Smooth muscle cell of the brain vasculature (primary cell): ENCODE results near the gene PFKL.
A peak's percentile ranks its signal among the peaks of the same experiment; 100 is the strongest.
"Not testable (repeated sequence)": the region's sequence is repeated elsewhere in the genome, so short reads cannot be mapped to it uniquely, and the experiment has no call there.

Experiments used
- DNase-seq: peaks from one replicate; pipeline ENCODE4 v3.0.0-alpha.2; 2012; ENCODE audit warnings: low read depth, low spot score

Gene PFKL

DNA sequence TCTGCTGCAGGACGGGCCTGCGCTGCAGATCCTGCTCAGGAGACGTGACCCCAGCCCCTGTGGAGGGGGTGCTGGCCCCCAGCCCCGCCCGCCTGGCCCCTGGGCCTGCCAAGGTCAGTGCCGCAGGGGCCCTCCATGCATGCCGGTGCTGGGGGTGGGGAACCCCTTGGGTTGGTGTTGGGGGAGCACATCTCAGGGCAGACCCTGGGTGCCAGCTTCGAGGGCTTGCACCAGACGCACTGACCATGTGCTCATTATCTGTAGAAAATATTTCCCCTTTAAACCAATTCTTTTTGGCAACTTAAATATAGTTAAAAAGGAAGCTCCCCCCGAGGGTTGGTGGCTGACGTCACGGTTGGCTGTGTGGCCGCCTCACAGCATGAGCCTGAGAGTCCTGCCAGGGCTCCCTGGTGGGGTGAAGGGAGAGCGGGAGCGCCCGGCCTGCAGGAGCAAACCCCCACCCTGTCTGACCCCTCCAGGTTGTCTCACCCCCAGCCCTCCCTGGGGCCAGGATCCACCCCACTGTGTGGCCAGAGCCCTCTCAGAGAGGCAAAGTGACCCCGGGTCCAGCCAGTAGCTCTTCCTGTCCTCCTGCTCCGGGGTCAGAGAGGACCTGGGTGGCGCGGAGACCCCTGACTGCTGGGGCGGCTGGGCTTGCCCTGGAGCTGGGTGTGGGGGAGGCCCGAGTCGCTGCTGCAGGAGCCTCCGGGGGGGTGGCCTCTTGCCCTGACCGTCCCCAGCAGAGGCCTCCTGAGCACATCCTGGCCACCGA lies 5.3 kb upstream of the PFKL start:
- DNase-seq = no peak

DNA sequence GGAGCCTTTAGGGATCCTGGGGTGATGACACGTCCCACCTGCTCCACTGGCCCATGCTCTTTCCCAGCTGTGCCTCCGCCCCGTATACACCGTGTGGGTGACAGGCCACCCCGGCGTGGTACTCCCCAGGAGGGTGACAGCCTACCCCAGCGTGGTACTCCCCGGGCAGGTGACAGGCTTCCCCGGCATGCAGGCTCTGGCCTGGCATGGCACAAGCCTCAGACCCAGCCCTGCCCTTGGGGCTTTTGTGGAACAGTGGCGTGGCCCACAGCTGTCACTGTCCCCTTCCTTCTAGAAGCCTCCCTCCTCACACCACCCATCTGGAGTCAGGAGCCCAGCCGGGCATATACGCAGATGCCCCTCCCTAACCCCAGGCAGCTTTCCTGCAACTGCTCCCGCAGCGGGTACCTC lies 4.7 kb upstream of the PFKL start:
- no peak for DNase-seq

DNA sequence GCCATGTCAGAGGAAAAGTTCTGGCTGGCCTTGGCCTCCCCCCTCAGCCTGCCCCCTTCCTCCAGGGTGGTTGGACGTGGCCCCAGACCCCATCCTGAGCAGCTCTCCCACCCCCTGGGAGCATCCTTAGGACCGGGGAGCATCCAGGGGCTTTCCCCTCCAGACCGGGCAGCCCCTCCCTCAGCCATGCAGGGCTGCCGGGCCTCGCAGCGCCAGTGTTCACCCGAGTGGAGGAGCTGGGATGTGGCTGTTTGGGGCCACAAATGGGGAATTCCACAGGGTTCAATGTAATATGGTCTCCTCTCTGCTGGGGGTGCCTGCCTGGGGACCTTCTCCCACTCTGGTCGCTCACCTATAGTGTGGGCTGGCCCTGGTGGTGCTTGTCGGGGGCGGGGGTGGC lies 4.2 kb upstream of the PFKL start:
- DNase-seq = no peak

DNA sequence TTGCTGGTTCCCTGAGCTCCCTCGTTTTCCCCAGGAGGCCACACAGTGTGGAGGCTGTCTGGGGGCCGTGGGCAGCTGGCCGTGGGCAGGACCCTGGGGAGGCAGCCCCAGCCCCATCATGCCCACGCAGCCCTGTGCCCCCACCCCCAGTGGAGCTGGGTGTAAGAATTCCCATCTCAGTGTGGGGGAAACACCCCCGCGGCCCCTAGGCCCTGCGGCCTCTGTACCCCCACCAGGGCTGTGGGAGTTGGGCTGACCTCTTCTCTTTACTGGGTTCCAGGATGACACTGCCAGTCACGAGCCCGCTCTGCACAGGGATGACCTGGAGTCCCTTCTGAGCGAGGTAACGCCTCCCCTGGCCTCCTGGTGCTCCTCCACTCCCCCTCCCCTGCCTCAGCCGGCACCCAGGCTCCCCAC lies 3.7 kb upstream of the PFKL start:
- no peak for DNase-seq

DNA sequence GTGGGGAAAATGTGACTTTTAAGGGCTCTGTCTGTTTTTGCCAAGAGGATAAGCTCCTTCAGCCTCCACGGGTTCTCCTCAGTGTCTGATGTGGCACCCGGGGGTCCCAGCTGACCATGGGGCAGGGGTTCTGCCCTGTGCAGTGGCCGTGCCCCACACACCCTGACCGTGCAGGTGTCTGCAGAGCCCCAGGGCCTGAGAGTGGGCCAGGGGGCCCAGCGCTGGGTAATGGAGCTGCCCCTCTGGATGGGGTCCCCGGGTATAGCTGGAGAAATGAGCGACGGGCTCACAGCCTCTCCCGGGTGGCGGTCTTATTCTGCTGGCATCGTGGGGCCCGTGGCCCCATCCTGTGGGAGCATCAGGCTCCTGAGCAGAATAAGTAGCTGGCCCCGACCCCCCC lies 2.9 kb upstream of the PFKL start:
- no peak for DNase-seq

DNA sequence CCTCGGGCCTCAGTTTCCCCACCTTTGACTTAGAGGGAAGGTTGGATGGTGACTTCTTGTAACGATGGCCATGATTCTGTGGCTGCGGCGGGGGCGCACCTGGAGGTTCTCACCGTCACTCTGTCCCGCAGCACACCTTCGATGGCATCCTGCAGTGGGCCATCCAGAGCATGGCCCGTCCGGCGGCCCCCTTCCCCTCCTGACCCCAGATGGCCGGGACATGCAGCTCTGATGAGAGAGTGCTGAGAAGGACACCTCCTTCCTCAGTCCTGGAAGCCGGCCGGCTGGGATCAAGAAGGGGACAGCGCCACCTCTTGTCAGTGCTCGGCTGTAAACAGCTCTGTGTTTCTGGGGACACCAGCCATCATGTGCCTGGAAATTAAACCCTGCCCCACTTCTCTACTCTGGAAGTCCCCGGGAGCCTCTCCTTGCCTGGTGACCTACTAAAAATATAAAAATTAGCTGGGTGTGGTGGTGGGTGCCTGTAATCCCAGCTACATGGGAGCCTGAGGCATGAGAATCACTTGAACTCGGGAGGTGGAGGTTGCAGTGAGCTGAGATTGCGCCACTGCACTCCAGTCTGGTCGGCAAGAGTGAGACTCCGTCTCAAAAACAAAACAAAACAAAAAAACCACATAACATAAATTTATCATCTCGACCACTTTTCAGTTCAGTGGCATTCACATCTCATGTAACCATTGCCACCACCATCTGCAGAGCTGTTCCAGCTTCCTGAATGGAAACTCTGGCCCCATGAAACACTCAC lies 2.1 kb upstream of the PFKL start:
- DNase-seq = peak; percentile 55

DNA sequence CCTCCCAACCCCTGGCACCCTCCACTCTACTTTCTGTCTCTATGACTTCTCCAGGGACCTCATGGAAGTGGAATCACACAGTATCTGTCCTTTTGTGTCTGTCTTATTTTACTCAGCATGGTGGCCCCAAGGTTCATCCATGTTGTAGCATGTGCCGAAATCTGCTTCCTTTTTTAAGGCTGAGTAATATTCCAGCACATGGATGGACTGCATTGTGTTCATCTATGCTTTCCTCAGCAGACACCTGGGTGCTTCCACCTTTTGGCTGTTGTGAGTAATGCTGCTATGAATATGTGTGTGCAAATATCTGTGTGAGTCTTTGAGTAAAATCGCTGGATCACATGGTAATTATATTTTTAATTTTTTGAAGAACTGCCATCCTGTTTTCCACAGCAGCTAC lies 1.6 kb upstream of the PFKL start:
- no peak for DNase-seq

DNA sequence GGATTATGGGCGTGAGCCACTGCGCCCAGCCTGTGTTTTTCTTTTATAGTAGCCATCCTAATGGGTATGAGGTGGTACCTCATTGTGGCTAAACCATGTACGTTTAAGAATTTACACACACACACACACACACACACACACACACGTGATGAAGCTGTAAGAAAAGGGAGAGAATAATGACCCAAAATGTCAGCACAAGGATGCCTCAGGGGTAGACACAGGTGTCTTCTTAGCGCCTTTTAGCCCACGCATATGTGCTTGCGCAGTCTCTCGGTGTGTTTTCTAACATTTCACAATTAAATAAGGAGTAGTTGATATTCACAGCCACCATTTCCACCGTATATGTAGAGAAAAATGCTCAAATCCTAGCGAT lies 782 bp upstream of the PFKL start:
- no peak for DNase-seq

DNA sequence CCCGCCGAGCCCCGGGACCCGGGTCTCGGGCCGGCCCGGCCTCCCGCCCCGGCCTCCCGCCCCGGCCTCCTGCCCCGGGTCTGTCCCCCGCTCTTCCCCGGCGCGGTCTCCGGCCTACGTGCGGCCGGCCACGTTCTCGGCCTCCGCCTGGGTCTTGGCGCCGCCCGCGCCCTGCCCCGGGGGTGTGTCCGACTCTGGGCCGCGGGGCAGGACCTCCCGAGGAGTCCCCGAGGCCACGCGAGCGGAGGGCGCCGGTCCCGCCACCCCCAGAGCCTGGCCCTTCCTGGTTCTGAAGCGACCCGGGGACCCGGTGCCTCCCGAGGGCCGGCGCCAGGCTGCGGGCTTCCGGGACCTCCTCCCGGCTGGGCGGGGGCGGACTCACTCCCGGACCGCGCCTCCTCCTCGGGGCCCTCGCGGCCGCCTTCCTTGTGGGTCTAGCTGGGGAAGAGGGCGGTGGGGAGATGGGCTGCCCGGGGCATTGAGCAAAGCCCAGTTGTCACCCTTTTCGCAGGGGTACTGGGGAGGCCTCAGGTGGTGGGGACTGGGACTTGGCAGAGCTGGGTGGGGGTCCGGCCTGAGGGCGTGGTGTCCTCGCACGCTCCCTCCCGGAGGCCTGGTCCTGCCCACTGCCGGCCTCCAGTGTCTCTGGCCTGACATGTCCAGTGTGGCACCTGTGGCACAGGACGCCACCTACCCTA lies 558 bp downstream of the PFKL start:
- no peak for DNase-seq

DNA sequence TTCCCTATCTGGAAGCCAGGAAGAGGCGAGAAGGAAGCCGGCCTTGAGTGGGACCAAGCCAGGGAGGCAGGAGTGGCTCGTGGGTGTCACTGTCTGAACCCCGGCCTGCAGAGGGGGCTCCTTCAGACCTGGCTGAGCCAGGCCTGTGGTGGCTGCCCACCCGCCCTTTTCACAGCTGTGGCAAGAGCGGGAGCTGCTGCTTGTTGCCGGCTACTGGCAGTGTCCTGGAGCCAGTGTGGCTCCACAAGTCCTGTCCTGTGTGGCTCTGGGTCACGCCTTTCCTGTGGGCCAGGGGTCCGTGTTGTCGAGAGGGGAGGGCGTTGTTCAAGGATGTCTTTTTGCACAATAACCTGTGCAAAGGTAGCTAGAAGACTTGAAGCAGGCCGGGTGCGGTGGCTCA lies 1.3 kb downstream of the PFKL start:
- DNase-seq = no peak

DNA sequence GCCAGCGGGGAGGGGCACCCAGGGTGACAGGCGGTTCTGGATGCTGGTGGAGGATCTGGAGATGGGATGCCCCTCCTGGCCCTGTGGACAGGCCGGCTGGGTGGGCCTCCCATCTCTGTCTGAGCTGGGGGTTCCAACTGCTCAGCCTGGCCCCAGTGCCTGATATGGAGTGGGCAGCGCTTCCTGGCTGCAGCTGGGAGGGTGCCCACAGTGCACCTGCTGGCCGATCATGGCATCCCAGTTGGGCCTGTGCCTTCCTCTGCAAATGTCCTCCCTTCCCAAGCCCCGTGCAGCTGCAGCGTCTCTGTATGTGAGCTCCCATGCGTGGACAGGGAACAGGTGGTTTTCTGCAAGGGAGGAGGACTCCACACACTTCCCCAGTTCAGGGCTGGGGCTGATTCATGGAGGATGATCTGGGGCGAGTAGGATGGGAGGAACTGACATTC lies 2.1 kb downstream of the PFKL start:
- DNase-seq = no peak

DNA sequence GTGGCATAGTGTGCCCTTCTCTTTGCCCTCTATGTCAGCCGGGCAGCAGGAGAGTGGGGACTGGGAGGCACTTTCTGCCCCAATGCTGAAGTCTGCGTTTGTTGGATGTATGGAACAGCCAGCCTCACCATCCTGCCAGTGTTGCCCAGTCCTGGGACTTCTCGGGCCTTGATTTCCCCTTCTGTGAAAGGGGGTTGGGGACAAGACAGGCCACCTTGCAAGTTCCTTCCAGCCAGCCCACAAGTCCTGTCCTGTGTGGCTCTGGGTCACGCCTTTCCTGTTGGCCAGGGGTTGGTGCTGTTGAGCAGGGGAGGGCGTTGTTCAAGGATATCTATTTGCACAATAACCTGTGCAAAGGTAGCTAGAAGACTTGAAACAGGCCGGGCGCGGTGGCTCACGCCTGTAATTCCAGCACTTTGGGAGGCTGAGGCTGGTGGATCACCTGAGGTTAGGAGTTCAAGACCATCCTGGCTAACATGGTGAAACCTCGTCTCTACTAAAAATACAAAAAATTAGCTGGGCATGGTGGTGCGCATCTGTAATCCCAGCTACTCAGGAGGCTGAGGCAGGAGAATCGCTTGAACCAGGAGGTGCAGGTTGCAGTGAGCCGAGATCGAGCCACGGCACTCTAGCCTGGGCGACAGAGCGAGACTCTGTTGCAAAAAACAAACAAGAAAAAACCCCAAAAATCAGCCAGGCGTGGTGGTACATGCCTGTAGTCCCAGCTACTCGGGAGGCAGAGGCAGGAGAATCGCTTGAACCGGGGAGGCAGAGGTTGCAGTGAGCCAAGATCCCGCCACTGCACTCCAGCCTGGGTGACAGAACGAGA lies 2.9 kb downstream of the PFKL start:
- not testable (repeated sequence) for DNase-seq

DNA sequence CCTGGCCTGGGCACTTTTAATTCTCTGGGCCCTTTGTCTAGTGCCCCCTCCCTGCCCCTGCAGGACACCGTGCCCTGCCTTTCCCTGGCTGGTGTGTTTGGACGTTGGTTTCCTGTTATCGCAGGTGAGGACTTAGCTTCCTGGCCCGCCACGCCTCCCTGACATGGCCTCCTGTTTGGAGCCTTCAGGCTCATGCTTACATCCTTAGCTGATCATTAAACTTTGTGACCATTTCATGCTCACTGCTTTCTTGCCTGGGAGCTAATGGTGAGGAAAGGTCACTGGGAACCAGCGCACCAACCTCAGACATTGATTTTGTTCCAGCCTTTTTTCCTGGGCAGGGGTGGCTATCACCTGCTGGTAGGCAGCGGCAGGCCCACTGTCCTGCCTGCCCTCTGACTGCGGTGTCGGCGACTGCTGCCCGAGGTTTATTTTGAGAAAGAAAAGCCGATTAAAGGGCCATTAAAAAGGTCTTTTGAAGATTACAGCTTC lies 3.7 kb downstream of the PFKL start:
- no peak for DNase-seq

DNA sequence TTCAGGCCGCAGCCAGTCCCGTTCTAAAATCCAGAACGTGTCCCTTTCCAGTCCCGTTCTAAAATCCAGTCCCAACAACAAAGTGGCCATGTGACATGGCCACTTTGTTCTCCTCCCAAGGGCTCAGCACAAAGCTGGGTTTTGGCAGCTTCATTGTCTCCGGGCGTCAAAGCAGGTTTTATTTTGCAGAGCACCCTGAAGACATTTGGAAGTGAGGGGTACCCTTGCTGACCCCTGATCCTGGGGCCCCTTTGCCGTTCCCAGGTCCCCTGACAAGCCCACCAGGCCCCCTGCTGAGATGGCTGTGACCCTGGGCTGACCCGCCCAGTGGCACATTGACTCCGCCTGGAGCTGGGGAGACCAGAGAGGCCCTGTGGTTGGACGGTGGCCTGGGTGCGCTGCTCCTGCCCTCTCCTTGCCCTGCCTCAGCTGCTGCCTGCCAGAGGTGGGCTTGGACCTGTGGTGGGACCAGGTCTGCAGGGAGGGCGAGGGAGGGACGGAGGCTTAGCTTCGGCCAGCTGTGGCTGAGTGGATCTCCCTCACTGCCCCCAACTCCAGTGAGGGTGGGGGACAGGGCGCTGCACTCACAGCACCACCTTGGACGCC lies 4.3 kb downstream of the PFKL start:
- no peak for DNase-seq

DNA sequence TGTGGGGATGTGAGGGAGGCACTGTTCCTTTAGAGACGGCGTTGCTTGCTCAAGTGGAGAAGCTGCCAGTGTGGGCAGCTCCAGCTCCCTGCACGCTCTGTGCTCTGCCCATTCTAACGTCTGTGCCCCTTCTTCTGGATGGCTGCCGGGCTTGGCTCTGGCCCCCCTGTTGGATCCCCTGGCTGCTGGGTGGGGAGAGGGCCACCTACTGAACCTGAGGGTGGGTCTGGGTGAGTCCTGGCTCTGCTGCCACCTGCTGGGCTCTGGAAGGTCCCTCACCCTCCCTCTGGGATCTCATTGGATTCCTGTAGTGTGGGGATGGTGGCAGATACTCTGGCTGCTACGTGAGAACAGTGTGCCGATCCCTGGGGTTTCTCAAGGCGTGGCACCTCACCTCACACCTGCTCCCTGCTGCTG lies 5.0 kb downstream of the PFKL start:
- no peak for DNase-seq

DNA sequence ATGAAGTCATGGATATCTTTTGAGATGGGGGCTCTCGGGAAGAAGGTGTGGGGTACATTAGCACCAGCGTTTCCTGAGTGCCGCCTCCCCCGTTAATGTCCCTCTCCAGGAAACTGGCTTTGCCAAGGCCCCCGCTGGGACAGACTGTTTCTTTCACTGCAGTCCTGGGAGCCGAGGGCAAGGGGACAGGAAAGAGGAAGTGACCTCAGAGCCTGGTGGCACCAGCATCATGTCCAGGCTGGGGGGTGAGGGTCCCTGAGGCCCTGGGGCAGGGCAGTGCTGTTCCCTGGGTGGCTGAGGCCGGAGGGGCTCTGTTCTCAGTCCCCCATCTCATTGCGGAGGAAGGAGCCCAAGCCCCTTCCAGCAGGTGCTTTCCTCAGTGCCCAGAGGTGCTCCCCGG lies 5.8 kb downstream of the PFKL start:
- DNase-seq = no peak

DNA sequence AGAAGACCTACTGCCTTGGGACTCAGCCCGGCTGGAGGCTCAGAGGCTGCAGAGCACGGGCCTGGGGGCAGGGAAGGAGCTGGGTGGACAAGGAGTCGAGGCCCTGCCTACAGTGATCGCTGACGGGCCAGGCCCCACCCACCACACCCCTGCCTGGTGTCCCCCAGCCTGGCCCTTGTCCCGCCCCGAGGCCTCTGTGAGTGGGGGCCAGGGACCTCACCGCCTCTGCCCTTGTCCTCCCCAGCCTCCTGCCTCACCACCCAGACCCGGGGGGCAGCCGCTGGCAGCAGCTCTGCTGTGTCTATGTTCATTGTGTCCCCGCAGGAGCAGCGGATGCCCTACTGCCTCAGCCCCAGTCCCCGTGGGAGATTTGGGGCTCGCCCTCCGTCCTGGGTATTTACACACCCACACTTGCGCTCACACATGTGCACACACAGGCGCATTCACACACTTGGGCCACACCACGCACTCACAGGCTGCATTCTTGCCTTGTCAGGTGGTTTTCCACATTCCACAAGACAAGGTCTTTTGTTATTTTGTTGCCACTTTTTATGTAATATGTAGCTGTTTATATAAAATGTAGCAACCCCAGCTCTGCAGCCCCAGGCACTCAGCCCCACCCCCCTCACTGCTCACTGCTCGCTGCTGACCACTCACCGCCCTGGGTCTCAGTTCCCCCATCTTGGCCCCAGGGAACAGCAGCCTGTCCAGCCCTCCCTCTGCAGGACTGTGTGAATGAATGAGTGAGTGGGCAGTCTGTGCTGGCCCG lies 7.3 kb downstream of the PFKL start:
- no peak for DNase-seq

DNA sequence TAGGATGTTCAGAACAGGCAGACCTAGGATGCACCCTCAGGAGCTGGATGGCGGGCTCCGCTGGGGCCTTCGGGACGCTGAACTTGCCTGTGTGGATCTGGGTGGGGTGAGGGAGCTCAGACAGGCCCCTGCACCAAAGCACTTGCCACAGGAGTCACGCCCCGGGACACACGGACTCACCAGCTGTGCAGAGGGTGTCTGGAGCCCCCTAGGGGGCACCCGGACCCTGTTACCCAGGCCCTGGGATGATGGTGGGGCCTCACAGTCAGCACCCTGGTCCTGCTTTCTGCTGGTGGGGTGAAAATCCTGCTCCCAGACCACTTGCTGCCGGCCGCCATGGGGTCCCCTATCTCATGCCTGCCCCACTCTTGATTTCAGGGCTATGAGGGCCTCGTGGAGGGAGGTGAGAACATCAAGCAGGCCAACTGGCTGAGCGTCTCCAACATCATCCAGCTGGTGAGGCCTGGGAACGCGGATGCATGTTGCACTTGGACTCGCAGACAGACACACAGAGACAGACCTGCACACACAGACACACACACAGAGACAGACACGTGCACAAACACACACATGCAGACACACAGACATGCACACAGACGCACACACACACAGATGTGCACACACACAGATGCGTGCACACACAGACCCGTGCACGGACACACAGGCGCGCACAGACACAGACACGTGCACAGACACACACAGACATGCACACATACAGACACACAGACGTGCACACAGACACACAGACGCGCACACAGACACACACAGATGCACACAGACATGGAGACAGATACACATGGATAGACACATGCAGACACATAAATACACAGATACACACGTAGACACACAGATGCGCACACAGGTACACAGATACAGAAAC lies 11.0 kb downstream of the PFKL start:
- no peak for DNase-seq

DNA sequence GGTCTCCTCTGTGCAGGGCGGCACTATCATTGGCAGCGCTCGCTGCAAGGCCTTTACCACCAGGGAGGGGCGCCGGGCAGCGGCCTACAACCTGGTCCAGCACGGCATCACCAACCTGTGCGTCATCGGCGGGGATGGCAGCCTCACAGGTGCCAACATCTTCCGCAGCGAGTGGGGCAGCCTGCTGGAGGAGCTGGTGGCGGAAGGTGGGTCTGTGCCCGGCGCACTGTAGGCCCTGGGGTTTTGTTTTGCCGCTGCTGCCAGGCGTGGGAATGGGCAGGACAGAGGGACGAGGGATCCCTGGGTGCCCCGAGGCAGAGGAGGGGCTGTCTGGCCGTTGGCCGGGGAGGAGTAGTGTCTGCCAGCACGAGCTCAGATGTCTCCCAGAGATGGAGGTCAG lies 12.2 kb downstream of the PFKL start:
- no peak for DNase-seq
